ENCODE data around the gene PRKAA2.

Gene PRKAA2

DNA sequence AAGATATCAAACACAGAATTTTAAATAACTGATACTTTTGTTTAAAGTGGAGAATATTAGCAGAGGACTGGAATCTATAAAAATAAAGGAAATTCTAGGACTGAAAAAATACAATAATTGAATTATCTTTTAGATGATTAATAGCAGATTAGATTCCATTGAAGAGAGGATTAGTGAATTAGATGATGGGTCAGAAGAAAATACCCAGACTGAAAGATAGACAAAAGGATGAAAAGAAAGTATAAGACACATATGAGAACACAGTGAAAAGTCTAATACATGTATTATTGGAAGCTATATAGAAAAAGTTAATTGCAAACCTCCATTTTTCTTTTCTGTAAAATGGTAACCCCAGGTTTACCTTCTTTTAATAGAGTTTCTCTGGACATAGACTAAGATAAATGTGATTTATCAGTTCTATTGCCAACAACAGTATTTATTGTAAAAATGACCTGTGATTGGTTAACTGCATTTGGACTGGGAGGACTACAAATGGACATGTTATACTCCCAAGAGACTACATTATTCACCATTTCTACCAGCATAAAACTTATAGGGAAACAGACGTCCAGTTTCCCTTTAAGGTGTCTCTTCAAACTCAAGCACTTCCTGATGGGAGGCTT, 11.0 kb downstream of the PRKAA2 start:
- DNase-seq, result no peak

DNA sequence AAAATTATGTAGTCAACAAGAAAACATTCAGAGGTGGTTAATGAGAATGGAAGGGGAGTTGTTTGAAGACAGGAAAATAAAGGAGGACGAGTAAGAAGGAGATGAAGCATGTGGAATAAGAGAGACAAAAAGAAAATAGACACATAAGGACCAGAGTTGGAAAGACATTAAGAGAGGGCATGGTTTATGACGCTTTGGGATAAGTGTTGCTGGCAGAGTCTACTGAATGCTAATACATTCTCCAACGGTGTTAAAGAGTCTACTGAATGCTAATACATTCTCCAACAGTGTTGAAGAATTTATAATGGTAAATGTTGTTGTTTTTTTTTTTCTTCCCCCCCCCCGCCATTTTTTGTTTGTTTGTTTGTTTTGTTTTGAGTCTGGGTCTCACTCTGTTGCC, 13.1 kb downstream of the PRKAA2 start:
- no peak for DNase-seq

DNA sequence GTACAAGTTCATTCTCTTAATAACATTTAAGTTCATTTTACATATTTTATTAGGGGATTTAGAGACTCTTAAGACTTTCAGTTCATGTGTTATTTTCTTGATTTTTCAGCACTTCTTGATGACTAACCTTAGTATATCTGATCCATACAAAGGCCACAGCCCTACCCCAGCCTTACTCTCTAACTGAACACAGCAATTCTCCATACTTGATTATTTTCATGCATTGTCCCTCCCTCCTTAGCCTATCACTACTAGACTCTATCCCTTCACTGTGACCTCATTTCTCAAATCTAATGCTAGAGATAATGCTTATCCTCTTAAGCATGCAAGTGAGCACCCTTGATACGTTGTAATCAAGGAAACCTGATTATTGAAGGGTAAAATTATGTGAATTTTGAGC, 15.2 kb downstream of the PRKAA2 start:
- no peak for DNase-seq

DNA sequence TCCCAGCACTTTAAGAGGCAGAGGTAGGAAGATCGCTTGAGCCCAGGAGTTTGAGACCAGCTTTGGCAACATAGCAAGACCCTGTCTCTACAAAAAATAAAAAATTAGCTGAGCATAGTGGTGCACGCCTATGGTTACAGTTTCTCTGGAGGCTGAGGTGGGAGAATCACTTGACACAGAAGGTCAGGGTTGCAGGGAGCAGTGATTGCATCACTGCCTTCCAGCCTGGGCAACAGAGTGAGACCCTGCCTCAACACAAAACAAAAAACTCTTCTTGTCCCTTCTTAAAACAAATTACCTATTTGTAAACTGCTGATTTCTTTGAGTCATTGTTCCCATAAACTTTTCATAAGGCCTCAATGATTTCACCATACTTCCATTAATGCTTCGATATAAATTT, 18.7 kb downstream of the PRKAA2 start:
- DNase-seq, result no peak

DNA sequence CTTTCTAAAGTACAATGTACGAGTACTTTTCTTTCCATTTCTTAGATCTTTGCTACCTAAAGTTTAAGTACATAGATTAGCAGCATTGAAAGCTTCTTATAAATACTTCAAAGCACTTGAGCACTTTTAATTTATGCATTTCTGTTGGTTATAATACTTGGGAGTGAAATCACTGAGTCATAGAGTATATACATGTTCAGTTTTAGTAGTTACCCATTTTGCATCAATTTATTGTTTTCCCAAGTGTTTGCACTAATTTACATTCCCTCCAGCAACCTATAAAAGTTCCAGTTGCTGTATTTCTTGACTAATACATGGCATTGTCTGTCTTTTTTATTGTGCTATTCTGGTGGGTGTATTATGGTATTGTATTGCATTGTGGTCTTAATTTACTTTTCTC, 20.3 kb downstream of the PRKAA2 start:
- no peak for DNase-seq

DNA sequence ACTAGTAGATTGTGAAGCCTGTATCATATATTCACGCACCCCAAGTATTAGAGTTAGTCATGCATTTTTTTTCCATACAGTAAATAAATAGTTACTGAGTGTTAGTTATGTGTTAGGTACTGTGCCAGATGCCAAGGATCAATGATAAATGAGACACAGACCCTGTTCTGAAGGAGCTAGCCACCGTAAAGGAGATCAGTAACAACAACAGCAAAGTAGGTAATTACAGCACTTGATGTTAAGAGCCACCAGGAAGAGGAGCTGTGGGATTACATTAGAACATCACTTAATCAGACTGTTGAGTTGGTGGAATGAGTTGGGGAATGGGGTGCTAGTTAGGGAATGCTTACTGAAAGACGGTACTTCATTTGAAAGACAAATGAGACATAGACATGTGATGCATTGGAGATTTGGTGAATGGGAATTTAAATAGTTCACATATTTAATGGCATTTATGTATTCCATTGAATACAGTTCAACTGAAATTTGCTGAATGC, 21.0 kb downstream of the PRKAA2 start:
- no peak for DNase-seq

DNA sequence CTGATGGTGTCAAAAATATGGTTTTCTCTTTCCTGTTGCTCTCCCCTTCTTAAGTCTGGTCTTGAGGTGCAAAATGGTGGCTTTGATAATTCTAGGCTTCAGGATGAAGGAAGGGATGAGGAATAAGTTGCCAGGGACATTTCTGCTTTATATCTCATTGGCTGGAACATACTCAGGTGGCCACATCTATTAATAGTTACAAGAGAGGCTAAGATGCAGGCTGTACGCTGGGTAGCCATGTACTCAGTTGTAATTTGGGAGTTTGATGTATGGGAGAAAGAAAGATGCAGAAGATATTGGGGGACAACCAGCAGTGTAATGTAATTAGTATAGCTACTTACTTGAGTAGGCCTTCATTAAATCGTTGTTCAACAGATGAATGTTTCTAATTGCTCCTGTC, 25.2 kb downstream of the PRKAA2 start:
- DNase-seq, result no peak

DNA sequence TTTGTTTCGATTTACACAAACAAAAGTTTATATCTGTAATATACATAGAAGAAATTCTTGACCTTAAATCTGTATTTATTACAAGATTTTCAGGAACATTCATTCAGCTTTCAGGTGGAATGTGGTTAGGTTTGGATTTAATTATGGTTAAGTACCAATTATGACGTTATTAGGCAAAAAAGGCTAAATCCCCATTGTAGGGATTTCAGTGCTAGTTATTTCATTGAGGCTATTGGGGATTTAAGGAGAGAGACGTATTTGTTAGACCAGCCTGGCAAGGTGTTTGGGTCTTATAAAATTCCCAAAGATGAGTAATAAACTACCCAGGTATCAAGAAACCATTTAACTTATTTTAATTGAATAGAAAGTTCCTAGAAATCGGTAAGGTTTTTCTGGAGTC, 26.0 kb downstream of the PRKAA2 start:
- DNase-seq, result no peak

DNA sequence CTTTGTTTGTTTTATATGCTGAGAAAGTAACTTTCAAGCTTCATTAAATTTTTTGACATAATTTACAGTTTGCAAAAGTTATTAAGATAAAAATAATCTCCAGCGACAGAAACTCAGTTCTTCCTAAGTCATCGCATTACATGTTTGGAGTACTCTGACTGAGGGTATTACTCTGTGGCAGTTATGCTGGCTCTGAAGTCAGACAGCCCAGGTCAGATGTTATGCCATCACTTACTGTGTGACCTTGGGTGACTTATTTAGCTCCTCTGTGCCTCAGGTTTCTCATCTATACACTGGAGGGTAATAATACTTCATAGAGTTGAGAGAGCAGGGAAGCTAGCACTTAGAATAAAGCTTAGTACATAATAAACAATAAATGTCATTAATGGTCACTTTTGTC, 26.4 kb downstream of the PRKAA2 start:
- DNase-seq, result no peak

DNA sequence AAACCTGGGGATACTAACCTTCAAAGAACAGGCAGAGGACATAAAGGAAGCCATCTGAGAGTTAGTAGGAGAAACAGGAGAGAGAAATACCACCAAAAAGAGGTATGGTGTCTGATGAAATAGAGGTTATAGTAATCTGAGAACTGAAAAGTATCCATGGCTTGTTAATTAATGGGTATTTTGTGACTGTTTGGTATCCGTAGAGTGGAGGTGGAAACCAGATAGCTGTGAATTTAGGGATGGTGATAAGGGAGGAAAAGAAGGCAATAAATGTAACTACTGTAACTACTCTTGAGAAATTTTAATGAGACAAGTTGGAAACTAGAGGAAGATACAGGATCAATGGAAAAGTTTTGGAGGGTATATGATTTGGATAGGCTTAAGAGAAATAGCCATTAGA, 27.5 kb downstream of the PRKAA2 start:
- DNase-seq, result no peak

DNA sequence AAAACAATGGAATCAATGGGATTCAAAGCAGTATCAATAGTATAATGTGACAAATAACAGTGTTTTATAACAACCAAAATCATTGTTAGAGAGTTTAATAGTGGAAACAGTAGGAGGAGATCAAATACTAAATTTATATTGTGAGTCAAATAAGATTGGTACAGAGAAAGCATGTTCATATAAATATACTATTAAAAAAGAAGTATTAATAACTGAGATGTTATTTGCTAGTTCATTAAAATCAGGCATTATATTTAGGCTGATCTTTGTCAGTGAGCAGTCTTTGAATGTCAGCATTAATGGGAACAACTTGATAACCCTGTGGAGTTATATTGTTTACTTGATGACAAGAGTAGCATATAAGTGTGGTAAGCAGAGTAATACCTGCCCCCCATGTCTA, 30.6 kb downstream of the PRKAA2 start:
- DNase-seq, result no peak

DNA sequence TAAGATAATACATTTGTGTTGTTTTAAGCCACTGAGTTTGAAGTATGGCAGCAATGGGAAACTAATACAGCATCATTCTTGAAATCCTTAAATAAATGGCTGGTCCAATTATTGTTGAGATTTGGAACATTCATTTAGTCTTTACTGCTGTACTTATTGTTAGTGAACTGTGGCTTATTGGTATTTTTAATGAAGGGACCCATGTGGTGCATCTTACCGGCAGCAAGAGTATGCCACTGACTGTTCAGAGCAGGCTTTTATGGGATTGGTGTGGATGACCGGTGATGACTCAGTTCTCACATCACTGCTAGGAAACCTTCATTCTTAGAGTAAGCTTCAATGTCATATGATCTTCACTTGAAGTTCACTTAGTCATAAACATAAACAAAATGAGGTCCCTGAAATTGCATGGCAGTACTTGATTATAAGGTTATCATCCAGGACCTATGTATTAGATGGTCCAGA, 31.5 kb downstream of the PRKAA2 start:
- no peak for DNase-seq

DNA sequence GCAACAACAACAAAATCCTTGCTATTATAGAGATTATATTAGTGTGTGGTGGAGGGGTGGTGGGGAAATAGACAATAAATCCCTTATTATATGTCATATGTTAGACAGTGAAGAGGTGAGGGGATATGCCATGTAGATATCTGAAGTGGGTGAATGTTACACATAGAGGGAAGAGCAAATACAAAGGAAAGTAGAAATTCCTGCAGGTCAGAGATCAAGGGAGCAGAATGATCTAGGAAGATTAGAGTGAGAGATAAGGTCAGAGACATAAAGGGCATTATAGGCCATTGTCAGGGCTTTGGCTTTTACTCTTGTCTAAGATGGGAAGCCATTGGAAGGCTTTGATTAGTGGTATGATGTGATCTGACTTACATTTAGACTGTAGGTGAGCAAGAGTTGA, 38.5 kb downstream of the PRKAA2 start:
- no peak for DNase-seq

DNA sequence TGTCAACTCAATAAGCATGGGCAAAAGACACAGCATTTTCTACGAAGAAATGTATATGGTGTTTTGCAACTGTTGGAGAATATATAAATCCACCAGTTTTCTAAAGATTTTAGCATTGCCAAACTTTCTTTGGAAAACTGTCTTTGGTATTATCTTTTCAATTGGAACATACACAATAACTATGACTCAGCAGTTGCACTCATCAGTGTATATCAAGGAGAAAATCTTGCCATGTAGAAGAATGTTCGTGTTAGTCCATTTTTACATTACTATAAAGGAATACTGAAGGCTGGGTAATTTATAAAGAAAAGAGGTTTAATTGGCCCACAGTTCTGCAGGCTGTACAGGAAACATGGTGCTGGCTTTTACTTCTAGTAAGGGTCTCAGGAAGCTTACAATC, 41.1 kb downstream of the PRKAA2 start:
- no peak for DNase-seq

DNA sequence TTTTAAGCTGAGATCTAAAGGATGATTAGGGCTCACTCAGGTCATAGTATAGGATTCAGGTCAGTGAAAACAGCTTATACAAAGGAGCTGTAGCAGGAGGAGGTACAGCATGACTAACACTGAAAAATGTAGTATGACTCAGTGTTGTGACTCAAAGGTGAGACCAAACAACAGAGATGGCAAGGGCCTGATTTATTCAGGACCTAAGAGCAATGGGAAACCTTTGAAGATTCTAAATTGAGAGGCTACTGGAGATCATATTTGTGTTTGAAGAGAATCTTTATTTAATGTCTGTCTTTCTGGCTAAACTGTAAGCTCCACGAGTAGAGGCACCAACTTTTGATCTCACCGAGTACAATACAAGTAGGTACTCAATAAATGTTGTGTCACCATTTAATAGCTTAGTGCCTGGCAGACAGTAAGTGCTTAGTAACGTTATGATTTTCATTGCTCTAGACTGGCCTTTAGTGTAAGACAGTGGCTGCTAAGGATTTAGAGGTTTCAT, 43.5 kb downstream of the PRKAA2 start:
- DNase-seq, result no peak

DNA sequence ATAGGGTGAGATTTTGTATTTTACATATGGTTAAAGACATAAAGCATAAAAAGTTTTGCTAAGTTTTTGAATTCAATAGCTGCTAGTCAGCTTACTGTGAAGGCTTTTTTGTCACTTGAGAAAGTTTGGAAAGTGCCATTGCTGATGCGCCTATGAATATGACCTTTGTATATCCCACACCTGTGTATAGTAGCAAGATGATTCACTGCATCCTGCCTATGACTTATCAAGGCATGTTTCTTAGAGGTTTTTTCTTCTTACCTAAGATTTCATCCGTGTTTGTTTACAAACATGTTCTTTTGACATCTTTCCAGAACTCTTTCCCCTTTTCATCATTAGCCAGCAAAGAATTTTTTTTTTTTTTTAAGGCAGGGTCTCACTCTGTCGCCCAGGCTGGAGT, 51.5 kb downstream of the PRKAA2 start:
- DNase-seq, result no peak

DNA sequence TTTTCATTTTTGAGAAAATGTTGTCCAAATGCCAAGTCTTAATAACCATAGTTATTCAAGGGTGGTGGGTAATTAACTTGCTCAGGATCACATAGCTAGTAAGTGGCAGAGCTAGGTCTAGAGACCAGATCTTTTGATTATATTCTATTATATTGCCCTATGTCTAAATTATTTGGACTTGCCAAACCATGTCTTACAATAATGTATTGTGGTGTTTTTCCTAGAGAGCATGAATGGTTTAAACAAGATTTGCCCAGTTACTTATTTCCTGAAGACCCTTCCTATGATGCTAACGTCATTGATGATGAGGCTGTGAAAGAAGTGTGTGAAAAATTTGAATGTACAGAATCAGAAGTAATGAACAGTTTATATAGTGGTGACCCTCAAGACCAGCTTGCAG, 58.6 kb downstream of the PRKAA2 start:
- no peak for DNase-seq

DNA sequence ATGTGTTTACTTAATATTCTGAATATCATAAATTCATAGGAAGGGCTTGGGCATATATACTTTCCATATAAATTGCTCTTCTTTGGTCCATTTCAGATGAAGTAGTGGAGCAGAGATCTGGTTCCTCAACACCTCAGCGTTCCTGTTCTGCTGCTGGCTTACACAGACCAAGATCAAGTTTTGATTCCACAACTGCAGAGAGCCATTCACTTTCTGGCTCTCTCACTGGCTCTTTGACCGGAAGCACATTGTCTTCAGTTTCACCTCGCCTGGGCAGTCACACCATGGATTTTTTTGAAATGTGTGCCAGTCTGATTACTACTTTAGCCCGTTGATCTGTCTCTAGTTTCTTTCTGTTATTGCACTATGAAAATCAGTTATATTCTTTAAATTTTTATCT, 62.3 kb downstream of the PRKAA2 start:
- DNase-seq, result no peak

DNA sequence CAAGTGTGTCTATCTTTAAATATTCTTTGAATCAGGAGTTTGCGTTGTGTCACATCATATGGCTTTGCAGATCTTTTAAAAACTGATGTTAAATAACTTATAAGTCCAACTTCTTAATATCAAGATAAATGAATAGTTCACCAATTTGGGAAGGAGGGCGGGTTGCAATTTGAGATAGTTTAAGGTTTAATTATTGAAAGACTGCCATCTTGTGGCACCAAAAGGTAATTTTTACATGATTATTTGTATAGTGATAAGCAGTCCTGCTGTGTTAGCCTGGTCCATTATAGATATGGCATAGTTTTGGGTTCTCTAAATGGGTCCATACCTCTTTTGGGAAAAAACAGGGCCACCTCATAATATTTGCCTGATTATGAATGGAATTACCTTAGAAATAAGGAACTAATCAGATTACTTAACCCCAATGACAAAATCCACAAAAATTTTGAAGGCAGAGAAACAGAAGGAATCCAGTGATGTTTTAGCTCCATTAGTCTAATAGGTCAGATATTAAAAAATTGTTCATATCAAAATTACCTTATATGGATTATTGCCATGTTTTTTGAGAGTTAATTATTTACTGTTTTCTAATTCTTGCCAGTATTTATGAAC, 64.3 kb downstream of the PRKAA2 start:
- DNase-seq, result peak in 1 of 2 donors; percentile 30

DNA sequence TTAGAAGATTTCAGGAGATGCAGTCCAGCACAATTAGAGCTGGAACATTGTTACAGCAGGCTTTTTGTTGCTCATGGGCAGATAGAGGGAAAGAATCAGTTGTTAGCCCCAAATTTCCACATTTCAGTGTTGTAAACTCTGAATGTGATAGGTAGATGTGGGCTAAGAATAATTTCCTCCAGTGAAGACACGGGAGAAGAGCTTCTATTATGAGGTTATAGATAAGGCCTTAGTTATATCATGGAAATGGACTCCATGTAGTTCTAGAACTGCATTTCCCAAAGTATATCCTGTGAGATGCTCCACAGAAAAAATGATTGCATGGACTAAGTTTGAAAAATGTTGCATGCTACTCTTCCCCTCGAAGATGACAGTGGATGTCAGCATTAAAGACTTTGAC, 64.9 kb downstream of the PRKAA2 start:
- no peak for DNase-seq

DNA sequence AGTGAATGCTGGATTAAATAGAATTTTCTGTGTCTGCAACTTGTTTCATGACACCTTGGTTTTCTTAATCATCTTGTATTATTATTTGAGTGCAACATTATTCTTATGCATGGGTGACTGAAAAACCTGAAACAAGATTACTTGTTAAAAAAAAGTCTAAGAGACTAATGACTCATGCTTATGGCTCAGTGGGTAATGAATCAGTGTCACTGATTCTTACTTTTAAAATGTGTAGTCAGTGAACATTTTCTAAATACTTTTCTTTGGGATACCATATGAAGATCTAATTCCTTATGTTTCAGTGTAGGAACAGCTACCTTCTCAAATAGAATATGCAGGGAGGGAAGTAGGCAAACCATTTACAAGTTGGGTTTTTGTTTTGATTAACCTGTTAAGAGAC, 65.5 kb downstream of the PRKAA2 start:
- DNase-seq, result no peak

DNA sequence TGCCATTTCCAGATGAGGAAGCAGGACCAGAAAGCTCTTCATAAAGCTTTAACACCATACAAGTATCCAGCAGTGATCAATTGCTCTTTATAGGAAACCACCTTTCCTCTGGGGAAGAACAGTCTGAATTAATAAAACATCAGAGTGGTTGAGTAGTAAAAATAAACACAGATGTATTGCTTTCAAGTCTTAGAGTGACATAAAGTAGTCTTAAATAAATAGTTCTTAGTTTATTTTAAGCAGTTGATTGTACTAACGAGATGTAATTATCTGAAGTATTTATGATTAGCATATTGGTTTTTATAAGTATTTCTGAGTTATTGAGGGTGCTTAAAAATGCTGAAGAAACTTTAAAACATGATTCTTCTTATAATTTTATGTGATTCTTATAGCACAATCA, 67.0 kb downstream of the PRKAA2 start:
- no peak for DNase-seq

DNA sequence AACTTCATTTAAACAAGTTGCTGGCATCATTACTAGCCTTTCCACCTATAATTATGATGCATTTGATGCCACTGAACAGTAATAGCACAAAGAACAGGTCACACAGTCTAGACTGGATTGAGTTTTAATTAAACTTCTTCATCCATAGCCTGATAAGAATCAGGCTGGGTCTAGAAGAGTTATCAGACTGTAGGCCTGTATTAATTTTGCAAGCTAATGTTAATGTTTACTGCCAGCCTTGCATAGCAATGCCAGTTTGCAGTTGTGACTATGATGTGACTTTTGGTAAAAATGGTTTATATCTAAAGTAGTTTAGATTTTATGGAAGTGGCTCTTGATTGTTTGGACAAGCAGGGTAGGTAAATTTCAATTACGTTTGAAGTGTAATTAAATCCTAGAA, 68.0 kb downstream of the PRKAA2 start:
- DNase-seq, result no peak

DNA sequence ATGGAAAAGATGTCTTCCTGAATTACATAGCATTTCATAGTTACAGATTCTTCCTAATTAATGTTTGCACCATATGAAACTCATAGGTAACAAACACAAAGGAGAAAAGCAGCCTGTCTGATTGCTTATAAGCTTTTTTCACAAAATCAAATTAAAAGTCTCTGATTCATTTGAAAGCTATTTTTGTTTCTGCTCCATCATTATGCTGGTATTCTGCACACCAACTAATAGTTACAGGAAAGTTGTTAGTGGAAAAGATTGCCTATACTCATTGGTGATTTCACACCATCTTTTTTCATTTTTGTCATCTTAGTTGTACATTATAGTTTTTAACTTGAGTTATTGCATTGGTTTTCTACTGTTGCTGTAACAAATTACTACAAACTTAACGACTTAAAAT, 70.0 kb downstream of the PRKAA2 start:
- DNase-seq, result no peak

DNA sequence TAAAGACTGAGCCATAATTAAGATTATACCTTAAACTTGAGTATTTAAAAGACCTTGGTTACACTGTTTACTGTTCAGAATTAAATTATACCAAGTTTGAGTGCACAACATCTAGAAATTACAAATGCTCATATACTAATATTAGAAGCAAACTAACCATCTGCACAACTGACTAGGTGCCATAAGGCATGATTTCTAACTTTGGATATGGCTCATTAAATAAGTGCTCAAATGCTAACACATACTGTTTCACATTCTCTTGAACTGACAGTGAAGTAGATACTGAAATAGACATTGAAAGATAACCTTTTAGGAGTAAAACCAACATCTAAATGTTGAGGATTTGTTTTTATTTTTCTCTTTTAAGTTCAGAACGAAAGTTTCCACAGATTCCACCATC, 74.1 kb downstream of the PRKAA2 start:
- DNase-seq, result no peak
